HepG2 (cell line): ENCODE measurements around the gene ANKS3. TPM values are rescaled to one million over a fixed set of nuclear protein-coding genes. Genes with fewer than 3 reads are reported as not detected.

ENCODE experiments used
- ATAD3A ChIP-seq: sonication (generic); formaldehyde crosslinking; IDR thresholded peaks from 2 replicates; pipeline ENCODE4 v1.4.0; 2020; ENCODE audit warnings: missing genetic modification reagents
- MNT ChIP-seq: fragments of 450-650 bp; IDR thresholded peaks from 2 replicates; pipeline ENCODE4 v1.6.1; 2016
- PRDM15 ChIP-seq: sonication (generic); formaldehyde crosslinking; IDR thresholded peaks from 2 replicates; pipeline ENCODE4 v1.4.0; 2020; ENCODE audit warnings: missing genetic modification reagents
- ZNF12 ChIP-seq: sonication (generic); formaldehyde crosslinking; IDR thresholded peaks from 2 replicates; pipeline ENCODE4 v1.5.0; 2020; ENCODE audit warnings: missing genetic modification reagents
- ZNF30 ChIP-seq: sonication (generic); formaldehyde crosslinking; IDR thresholded peaks from 2 replicates; pipeline ENCODE4 v1.5.0; 2020; ENCODE audit warnings: mild to moderate bottlenecking, missing genetic modification reagents
- ZNF362 ChIP-seq: sonication (generic); formaldehyde crosslinking; IDR thresholded peaks from 2 replicates; pipeline ENCODE4 v1.4.0; 2020; ENCODE audit warnings: missing genetic modification reagents, mild to moderate bottlenecking, borderline replicate concordance
- ZNF749 ChIP-seq: sonication (generic); formaldehyde crosslinking; IDR thresholded peaks from 2 replicates; pipeline ENCODE4 v1.8.0; 2022; ENCODE audit warnings: mild to moderate bottlenecking, missing genetic modification reagents, moderate library complexity, borderline replicate concordance
- polyA plus RNA-seq, 8 experiments: library from polyadenylated mRNA; depleted of rRNA in 3 of 8; stranded (reverse) in 7 of 8; unstranded in 1 of 8; fragments of >200 nt; fragmentation: Illumina TruSeq in 4 of 8; extraction: Trizol in 4 of 8; gene quantifications; 2 replicates each; pipeline versions ENCODE4 v1.2.1 to v1.2.3, GENCODE V29; 2011 to 2016; ENCODE audit warnings: low read depth in 4 of 8, missing spikeins in 1 of 8, mixed read lengths in 1 of 8; ENCODE audit not compliant: insufficient read depth in 1 of 8
- total RNA-seq, 5 experiments: library from RNA; depleted of rRNA; stranded (reverse); fragments of >200 nt; fragmentation: Illumina TruSeq; extraction: Trizol; gene quantifications; 2 replicates each; pipeline ENCODE4 v1.2.3, GENCODE V29; 2016; ENCODE audit warnings: low read depth in 1 of 5

Gene ANKS3
- total and polyA plus RNA-seq, 2 of the 13 experiments (the other 11 are each of a cell fraction or from before 2014, with no cell fraction given), result 11.4 to 15.9 TPM

- TF ChIP-seq ZNF362 (CRISPR knock-in tag), result peak; percentile 43; the same call in 1 of the 2 replicates
- no peak for TF ChIP-seq ZNF30 (CRISPR knock-in tag)
- TF ChIP-seq ZNF12 (CRISPR knock-in tag), result peak; percentile 82
- no peak for TF ChIP-seq ZNF749 (CRISPR knock-in tag)
- no peak for TF ChIP-seq ATAD3A (CRISPR knock-in tag)
- TF ChIP-seq PRDM15 (CRISPR knock-in tag), result no peak
- TF ChIP-seq MNT, result peak; percentile 40
Observed at GRCh38 chr16:4771646-4772045, 37.6 kb upstream of the ANKS3 start (continued).
